ENCODE measurements around the gene MDGA2. TPM values are rescaled to one million over a fixed set of nuclear protein-coding genes. Genes with fewer than 3 reads are reported as not detected.

MDGA2 gene
- total and polyA plus RNA-seq, 2 of the 8 experiments (the other 6 are each of a cell fraction or from before 2014, with no cell fraction given), result 0.11 to 0.69 TPM

GRCh38 chr14:47269756-47270492 is 405.5 kb downstream of the MDGA2 start (continued):
- TF ChIP-seq POLR2AphosphoS5 (IDR thresholded peaks at IDR 0.05; ENCODE audit: low read depth, low read length), result no peak
- TF ChIP-seq RBBP5 (IDR thresholded peaks at IDR 0.05; ENCODE audit: borderline replicate concordance, low read depth, low read length), result no peak
- no peak for TF ChIP-seq JUND (IDR thresholded peaks at IDR 0.05; ENCODE audit: low read length)
- TF ChIP-seq CHD1 (IDR thresholded peaks at IDR 0.05; ENCODE audit: low read depth, low read length), result no peak
- TF ChIP-seq YY1 (IDR thresholded peaks at IDR 0.05; ENCODE audit: low read depth, low read length), result no peak
- TF ChIP-seq KDM1A (IDR thresholded peaks at IDR 0.05; ENCODE audit: borderline replicate concordance, low read length), result no peak
- TF ChIP-seq PHF8 (conservative IDR thresholded peaks at IDR 0.05; ENCODE audit: low read depth, low read length), result no peak
- no peak for TF ChIP-seq RFX5 (IDR thresholded peaks at IDR 0.05; ENCODE audit: borderline replicate concordance, low read depth, low read length)
- TF ChIP-seq BACH1 (IDR thresholded peaks at IDR 0.05; ENCODE audit: low read length), result no peak

Measured in H1 (cell line).